Measurements from ENCODE around the gene TRAPPC14. TPM values are rescaled to one million over a fixed set of nuclear protein-coding genes. Genes with fewer than 3 reads are reported as not detected.
A peak's percentile ranks its signal among the peaks of the same experiment; 100 is the strongest.

The TRAPPC14 gene
- polyA plus RNA-seq, 4 donors = 14.4 to 32.2 (median 19.1) TPM

DNA sequence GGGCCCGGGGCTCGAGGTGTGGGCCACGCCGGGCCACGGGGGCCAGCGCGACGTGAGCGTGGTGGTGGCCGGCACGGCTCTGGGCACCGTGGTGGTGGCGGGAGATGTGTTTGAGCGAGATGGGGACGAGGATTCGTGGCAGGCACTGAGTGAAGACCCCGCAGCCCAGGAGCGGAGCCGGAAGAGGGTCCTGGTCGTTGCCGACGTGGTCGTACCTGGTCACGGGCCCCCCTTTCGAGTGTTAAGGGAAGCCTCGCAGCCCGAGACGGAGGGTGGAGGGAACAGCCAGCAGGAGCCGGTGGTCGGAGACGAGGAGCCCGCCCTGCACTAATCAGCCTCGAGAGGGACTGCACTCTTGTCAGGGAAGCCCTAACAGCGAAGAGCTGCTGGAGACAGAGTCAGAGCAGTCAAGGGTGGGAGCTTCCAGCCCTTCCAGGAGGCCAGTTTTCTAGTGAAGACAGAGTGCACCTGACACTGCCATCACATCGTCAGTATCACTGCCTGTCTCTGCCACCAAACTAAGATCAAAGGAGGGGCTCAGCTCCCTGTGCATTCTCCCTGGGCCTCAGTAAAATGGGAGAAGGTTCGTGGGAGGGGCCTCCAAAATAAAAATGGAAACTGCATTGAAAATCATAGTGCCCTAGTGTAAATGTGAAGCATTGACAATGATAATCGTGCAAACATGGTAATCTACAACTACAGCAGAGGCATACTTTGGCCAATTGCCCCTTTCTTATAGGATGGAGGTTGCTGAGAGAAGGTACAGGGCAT lies 30.5 kb downstream of the TRAPPC14 start:
- no peak for DNase-seq (ENCODE audit: low read depth in 4 of 4, low spot score in 3 of 4)

DNA sequence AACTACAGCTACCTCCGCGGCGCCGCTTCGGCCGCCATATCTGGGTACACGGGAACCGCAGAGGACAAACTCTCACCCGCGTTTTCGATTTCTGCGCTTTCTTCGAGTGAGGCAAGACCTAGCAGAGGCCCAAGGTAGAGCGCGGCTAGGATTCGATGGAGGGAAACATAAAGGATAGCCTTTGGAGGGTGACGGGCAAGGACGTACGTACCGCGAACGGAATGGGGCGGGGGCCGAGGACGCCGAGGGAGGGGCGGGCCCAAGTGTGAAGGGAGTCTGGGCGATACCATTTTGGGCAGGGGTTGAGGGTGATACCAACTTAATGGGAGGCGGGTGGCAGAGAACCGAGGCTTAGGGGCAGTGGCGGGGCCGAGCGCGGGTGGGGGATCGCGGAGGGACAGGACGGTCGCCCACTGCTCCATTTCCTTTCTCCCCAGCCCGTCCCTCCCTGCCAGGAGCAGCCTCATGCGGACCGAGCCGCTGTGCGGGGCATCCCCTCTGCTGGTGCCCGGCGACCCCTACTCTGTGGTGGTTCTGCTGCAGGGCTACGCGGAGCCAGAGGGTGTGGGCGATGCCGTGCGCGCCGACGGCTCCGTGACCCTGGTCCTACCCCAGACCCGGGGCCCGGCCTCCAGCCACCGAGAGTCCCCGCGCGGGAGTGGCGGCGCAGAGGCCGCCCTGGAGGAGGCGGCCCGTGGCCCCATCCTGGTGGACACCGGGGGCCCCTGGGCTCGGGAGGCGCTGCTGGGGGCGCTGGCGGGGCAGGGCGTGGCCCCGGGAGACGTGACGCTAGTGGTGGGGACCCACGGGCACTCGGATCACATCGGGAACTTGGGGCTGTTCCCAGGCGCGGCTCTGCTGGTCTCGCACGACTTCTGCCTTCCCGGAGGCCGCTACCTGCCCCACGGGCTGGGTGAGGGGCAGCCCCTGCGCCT lies 31.3 kb downstream of the TRAPPC14 start, which contains the start of gene MBLAC1:
MBLAC1 (plus strand) TSS at position 37 of the 935 bp plus-strand sequence; CDS start at position 466, 429 bp downstream.
- DNase-seq (ENCODE audit: low read depth in 4 of 4, low spot score in 3 of 4) = peak; percentile 89 to 93 (median 92)

DNA sequence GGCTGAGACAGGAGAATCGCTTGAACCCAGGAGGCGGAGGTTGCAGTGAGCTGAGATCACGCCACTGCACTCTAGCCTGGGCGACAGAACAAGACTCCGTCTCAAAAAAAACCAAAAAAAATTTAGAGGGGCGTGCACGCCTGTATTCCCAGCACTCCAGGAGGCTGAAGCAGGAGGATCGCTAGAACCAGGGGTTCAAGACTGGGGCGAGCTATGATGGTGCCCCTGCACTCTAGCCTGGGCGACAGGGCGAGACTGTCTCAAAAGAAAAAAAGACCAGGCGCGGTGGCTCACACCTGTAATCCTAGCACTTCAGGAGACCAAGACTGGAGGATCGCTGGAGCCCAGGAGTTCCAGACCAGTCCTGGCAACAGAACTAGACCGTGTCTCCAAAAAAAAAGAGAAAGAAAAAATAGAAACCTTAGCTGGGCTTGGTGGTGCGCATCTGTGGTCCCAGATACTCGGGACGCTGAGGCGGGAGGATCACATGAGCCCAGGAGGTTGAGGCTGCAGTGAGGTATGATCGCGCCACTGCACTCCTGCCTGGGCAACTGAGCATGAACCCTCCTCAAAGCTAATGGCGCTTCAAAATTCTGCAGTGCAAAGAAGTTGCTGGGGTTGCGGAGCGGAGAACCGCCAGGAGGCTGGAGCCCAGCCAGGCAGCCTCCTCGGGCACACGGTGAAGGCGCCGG lies 32.1 kb downstream of the TRAPPC14 start:
- DNase-seq (ENCODE audit: low read depth in 4 of 4, low spot score in 3 of 4) = no peak

DNA sequence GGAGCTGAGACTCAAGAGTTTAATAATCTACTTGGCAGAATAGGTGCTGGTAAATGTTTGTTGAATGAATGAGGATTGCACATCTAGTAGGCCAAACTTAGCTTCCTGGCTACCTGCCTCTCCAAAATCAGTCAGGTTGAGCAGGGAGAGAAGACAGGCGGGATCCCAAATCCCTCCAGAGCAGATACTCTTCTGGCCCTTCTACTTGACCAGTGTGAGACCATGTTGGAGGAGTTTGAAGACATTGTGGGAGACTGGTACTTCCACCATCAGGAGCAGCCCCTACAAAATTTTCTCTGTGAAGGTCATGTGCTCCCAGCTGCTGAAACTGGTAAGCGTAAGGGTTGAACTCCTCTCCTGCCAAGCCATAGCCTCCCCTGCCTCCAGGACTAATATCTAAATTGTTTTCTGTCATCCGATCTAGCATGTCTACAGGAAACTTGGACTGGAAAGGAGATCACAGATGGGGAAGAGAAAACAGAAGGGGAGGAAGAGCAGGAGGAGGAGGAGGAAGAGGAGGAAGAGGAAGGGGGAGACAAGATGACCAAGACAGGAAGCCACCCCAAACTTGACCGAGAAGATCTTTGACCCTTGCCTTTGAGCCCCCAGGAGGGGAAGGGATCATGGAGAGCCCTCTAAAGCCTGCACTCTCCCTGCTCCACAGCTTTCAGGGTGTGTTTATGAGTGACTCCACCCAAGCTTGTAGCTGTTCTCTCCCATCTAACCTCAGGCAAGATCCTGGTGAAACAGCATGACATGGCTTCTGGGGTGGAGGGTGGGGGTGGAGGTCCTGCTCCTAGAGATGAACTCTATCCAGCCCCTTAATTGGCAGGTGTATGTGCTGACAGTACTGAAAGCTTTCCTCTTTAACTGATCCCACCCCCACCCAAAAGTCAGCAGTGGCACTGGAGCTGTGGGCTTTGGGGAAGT lies 34.0 kb downstream of the TRAPPC14 start:
- DNase-seq (ENCODE audit: low read depth in 4 of 4, low spot score in 3 of 4) = no peak

DNA sequence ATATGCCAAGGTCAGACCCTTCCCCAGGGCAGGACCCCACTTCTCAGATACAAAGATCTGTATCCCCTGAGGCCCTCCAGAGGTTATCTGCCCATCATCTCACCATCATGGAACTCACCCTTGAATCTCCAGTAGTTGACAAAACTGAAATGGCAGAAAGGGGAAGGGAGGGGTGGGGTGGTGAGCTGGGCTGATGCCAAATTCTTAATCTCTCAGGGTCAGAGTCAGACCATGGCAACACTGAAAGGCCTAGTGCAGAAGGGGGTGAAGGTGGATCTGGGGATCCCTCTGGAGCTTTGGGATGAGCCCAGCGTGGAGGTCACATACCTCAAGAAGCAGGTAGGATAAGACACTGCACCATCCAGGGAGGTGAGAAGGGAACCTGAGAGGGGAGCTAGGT lies 36.0 kb downstream of the TRAPPC14 start:
- DNase-seq (ENCODE audit: low read depth in 4 of 4, low spot score in 3 of 4) = no peak

DNA sequence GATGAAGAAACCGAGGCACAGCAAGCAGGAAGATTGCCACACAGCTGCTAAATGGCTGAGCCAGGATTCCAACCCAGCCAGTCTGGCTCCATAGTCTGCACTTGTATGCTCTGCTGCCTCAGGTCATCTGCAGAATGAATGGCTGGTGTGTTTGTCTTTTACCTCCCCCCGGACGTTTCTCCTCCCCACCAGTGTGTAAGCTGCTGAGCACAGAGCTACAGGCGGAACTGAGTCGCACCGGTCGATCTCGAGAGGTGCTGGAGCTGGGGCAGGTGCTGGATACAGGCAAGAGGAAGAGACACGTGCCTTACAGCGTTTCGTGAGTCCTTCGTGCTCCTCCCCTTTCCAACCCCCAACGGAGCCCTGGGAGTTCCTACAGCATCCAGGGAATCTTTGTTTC lies 36.5 kb downstream of the TRAPPC14 start:
- no peak for DNase-seq (ENCODE audit: low read depth in 4 of 4, low spot score in 3 of 4)

DNA sequence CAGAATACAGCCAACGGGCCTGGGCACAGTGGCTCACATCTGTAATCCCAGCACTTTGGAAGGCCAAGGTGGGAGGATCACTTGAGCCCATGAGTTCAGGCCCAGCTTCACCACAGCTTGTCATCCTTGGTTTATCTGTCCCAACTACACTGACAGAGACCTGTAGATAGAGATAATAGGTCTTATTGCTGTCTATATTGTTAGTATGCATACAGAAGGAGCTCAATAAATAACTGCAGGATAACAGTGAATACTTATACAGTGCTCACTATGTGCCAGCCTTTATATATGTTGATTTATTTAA lies 37.8 kb downstream of the TRAPPC14 start:
- DNase-seq (ENCODE audit: low read depth in 4 of 4, low spot score in 3 of 4) = no peak

DNA sequence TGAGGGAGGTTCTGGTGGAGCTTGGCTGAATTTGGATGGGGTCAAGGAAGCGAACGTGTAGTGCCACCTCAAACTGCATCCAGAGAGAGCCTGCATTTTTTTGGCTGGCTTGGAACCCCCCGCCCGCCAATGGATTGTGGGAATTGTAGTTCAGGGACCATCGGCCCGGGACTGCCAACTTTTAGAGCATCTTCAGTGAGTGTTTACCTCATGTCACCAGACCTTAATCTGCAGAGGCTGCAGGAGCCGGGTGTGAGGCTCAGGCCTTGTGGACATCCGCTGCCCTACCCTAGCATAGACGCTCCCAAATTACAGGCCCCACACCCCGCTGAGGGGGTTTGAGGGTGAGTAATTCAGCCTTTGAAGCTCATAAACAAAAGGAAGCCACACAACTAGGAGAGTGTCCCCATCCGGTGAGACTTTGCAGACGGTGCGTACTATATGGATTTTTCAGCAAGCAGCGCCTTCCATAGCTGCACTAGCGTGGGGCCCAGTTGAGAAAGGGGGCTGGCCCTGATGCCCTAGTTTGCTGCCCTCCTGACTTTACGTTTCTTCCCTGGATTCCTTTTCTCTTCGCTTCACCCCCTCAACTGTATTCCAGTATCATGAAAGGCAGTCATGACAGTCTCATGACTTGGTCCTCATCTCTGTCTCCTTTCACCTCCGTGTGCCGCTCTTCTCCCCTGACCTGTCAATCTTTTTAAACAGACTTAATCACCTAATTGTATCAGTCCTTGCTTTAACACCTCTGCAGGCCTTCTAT lies 38.4 kb downstream of the TRAPPC14 start:
- no peak for DNase-seq (ENCODE audit: low read depth in 4 of 4, low spot score in 3 of 4)

DNA sequence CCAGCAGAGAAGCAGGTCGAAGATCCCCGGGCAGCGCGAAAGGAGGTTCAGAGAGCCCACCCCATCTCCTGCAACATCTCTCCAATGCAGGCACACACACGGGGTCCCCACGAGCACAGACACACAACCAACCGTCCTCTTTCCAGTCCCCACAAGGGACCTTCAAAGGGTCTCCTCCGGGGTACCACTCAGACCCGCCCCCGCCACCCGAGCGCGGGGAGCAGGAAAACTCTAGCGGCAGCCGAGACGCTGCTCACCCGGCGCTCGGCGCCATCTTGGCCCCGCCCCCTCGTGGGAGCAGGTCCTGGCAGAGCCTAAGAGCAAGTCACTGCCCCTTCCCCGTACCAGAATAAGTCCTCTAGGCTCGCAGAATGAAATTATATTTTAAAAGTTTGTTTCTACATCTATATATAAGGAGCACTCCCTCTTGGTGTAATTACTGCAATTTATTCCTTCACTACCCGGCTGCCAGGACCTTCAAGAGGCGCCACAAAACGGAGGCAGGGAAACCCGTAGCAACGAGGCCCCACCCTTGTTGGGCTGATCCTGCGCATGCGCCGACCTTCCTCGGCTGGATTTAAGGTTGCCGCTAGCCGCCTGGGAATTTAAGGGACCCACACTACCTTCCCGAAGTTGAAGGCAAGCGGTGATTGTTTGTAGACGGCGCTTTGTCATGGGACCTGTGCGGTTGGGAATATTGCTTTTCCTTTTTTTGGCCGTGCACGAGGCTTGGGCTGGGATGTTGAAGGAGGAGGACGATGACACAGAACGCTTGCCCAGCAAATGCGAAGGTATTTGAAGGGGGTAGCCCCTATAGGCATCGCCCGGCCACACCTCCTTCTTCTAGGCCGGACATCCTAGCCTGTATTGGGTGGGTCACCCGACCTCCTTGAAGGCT lies 39.2 kb downstream of the TRAPPC14 start, which contains the start of the genes CNPY4 and TAF6:
CNPY4 (plus strand) TSS at position 563 of the 898 bp plus-strand sequence; CDS start at position 674, 111 bp downstream.
TAF6 (minus strand) TSS at position 287 of the 898 bp plus-strand sequence. CDS start 5,149 bp downstream, outside the sequence.
- DNase-seq (ENCODE audit: low read depth in 4 of 4, low spot score in 3 of 4) = peak; percentile 92 to 93 (median 93)

DNA sequence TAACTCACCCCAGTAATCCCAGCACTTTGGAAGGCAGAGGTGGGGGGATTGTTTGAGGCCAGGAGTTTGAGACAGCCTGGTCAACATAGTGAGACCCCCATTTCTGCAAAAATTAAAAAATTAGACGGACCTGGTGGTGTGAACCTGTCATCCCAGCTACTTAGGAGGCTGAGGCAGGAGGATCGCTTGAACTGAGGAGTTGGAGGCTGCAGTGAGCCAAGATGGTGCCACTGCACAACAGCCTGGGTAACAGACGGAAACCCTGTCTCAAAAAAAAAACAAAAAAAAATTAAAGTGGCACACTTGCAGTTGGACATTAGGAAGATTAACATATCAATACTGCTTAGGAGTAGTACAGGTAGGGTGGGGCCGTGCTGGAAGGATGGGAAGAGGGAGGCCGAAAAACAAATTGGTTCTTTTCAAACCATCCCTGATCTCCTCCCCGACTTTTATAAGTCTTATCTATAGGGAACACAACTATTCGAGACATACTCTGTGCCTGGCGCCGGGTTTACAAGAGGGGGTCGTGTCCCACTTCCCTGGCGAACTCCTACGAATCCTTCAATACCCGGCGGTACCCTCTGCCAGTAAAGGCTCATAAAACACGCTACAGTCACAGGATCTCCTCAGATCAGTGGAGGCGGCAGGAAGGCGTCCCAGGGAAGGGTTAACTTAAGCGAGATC lies 40.0 kb downstream of the TRAPPC14 start:
- DNase-seq (ENCODE audit: low read depth in 4 of 4, low spot score in 3 of 4) = no peak

DNA sequence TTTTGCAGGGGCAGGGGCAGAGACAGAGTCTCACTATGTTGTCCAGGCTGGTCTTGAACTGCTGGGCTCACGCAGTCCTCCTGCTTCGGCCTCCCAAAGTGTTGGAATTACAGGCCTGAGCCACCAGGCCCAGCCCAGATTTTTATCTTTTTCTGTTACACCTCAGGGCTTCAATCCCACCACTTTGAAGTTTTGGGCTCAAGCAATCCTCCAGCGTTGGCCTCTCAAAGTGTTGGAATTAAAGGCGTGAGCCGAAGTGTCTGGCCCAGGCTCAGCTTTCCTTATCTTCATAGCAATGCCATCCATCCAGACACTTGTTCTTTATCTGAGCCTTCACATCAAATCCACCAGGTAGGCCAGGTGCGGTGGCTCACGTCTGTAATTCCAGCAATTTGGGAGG lies 43.5 kb downstream of the TRAPPC14 start:
- no peak for DNase-seq (ENCODE audit: low read depth in 4 of 4, low spot score in 3 of 4)

DNA sequence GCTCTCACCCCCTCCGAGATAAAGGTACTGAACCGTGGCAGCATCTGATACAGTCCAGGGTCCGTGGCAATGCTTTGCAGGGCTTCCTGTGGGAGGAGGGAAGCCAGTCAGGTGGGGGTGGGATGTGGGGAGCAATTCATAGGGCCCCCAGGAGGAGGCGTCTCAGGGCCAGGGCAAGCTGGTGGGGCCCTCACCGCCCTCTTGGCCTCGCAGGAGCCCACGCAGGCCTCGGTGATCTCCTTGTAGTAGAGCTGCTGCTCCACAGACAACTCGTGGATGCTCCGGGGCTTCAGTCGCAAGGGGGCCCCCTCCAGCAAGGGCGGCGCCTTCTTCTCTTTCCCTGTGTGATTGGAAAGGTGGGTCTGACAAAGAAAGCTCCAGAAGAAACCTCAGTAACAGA lies 46.6 kb downstream of the TRAPPC14 start:
- DNase-seq (ENCODE audit: low read depth in 4 of 4, low spot score in 3 of 4) = no peak

DNA sequence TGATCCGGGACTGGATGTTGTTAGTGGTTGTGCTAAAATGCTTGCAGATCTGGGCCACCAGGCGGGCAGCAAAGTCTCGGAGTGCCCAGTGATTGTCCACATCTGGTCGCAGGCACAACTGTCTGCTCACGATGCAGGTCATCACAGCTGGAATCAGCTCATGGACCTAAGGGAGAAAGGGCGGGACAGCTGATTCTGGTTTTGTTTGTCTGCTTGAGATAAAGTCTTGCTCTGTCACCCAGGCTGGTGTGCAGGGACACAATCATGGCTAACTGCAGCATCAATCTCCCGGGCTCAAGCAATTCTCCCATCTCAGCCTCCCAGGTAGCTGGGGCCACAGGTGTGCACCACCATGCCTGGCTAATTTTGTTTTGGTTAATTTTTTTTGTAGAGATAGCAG lies 47.4 kb downstream of the TRAPPC14 start:
- no peak for DNase-seq (ENCODE audit: low read depth in 4 of 4, low spot score in 3 of 4)

DNA sequence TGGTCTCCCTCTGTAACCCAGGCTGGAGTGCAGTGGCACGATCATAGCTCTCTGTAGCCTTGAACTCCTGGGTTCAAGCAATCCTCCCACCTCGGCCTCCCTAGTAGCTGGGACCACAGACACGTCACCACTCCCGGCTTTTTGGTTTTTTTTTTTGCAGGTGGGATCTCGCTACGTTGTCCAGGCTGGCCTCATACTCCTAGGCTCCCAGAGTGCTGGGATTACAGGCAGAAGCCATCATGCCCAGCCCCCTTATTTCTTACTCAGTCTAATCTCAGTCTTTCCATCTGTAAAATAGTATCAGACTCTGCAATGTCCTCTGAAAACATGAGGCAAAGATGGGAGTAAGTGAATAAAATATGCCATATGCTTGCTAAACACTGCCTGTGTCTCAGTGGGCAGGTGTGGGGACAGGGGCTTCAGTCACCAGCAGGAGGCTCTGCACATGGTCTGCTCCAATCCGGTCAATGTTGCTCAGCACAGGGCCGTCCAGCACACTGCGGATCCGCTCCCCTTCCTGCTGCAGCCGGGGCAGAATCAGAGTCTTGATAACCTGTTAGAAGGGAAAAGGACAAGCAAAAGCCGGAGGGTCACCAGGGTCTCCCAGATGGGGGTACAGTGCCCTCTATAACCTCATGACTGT lies 48.9 kb downstream of the TRAPPC14 start:
- DNase-seq (ENCODE audit: low read depth in 4 of 4, low spot score in 3 of 4) = no peak

DNA sequence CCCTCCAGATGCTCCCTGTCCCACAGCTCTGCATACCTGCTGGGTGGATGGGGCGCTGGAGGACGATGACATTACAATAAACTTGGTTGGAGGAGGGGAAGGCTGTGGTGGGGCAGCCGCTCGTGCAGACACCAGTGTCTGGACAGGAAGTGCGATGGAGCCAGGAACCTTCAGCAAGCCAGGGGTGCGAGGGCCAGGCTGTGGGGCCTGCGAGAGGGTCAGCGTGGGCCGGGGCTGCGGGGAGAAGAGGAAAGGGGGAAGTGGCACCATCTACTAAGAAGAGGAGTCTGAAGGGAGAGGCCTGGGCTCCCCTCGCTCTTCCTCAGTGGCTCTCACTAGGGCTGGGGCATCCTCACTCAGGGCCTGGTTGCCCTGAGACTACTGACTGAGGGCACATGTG lies 50.6 kb downstream of the TRAPPC14 start:
- DNase-seq (ENCODE audit: low read depth in 4 of 4, low spot score in 3 of 4) = no peak

DNA sequence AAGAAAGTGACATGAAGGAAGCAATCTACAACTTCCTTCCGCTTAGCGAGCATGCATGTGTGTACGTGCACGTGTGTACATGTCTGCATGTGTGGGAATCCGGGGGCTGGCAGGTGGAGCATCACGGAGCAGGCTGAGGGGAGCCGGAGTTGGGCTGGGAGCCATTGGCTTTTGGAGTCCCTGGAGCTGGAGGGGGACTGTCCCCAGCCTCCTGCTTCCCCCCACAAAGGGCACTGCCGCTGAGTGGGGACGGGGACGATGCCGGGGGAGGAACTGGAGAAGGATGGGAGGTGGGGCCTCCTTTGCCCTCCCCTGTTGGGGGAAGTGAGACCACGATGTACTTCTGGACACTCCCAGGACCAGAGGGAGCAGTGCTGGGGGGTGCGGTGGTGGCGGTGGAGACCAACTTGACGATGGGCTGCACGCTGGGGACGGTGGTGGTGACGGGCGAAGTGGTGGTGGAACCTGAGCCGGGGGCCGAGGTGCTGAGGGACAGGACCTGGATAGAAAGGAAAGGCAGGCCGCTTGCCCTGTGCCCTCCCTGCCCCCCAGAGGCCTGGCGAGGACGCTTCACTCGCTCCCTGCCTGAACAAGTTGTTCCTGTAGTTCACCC lies 51.3 kb downstream of the TRAPPC14 start:
- no peak for DNase-seq (ENCODE audit: low read depth in 4 of 4, low spot score in 3 of 4)

DNA sequence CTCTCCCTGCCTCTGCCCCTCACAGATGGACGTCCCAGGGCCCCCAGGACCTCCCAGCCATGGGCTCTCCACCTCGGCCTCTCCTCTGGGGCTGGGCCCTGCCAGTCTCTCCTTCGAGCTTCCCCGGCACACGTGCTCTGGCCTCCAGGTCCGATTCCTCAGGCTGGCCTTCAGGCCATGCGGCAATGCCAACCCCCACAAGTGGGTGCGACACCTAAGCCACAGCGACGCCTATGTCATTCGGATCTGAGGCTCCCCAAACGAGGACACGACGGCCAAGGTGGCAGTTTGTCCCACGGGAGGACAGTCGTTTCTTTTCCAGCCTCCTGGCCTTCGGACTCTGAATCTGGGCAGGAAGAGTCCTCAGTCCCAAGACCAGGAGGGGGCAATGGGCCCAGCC lies 51.9 kb downstream of the TRAPPC14 start:
- no peak for DNase-seq (ENCODE audit: low read depth in 4 of 4, low spot score in 3 of 4)

Measured in left renal pelvis (tissue), 4 donors.